SU-DHL-6 (cell line): ENCODE results near the gene SLC44A1.

Experiments
- EZH2phosphoT487 ChIP-seq: fragments of 200-600 bp; sonication (generic), shearing (Covaris generic); conservative IDR thresholded peaks from 2 replicates; pipeline ENCODE4 v1.6.1; 2018; ENCODE audit warnings: mild to moderate bottlenecking, antibody characterized with exemption, low read length, moderate library complexity, mixed read lengths
- TF ChIP-seq, protein P1 (sequence below): fragments of 200-600 bp; sonication (generic); IDR thresholded peaks from one replicate; pipeline ENCODE4 v1.5.1; 2017; ENCODE audit warnings: antibody characterized with exemption, mild to moderate bottlenecking, low read length, moderate library complexity; ENCODE audit not compliant: insufficient read depth, poor library complexity, severe bottlenecking

DNA sequence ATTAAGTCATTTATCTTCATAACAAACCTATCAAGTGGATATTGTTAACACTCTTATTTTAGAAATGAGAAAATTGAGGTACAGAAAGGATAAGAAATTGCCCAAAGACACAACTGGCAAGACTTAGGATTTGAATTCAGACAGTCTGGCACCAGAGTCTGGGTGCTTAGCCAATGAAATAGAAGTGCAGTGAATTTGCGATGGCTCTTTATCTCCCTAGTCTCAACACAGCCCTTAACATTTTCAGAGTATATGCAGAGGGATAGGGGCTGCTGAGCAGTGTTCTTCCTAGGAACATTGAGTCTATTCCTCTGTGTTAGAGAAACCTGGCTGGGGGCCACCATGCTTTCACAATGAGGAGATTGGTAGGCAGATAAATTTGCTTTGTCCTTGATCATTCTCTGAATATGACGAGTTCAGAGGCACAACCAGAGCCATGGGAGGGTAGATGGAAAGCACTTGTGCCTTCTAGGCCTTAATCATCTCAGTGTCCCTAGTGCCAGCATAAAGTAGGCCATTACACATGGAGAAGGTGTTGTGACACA is 197.2 kb downstream of the SLC44A1 start:
- TF ChIP-seq, protein P1, sequence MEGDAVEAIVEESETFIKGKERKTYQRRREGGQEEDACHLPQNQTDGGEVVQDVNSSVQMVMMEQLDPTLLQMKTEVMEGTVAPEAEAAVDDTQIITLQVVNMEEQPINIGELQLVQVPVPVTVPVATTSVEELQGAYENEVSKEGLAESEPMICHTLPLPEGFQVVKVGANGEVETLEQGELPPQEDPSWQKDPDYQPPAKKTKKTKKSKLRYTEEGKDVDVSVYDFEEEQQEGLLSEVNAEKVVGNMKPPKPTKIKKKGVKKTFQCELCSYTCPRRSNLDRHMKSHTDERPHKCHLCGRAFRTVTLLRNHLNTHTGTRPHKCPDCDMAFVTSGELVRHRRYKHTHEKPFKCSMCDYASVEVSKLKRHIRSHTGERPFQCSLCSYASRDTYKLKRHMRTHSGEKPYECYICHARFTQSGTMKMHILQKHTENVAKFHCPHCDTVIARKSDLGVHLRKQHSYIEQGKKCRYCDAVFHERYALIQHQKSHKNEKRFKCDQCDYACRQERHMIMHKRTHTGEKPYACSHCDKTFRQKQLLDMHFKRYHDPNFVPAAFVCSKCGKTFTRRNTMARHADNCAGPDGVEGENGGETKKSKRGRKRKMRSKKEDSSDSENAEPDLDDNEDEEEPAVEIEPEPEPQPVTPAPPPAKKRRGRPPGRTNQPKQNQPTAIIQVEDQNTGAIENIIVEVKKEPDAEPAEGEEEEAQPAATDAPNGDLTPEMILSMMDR = no peak
- TF ChIP-seq EZH2phosphoT487 = no peak
